Measurements from ENCODE around the gene TLK2.

GRCh38 chr17:62660629-62661118 is 182.0 kb downstream of the TLK2 start:
- TF ChIP-seq, protein P1, sequence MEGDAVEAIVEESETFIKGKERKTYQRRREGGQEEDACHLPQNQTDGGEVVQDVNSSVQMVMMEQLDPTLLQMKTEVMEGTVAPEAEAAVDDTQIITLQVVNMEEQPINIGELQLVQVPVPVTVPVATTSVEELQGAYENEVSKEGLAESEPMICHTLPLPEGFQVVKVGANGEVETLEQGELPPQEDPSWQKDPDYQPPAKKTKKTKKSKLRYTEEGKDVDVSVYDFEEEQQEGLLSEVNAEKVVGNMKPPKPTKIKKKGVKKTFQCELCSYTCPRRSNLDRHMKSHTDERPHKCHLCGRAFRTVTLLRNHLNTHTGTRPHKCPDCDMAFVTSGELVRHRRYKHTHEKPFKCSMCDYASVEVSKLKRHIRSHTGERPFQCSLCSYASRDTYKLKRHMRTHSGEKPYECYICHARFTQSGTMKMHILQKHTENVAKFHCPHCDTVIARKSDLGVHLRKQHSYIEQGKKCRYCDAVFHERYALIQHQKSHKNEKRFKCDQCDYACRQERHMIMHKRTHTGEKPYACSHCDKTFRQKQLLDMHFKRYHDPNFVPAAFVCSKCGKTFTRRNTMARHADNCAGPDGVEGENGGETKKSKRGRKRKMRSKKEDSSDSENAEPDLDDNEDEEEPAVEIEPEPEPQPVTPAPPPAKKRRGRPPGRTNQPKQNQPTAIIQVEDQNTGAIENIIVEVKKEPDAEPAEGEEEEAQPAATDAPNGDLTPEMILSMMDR (IDR thresholded peaks at IDR 0.05), result no peak
- TF ChIP-seq POLR2A (IDR thresholded peaks at IDR 0.05), result no peak
